DOHH2 (cell line): ENCODE measurements around the gene UBTD2.

ENCODE experiments used
- H3F3A ChIP-seq: fragments of 200-600 bp; sonication (generic), shearing (Covaris generic); 2 replicates; pipeline ENCODE4 v1.6.0; 2016; ENCODE audit warnings: antibody characterized with exemption, mild to moderate bottlenecking; ENCODE audit not compliant: control insufficient read depth, insufficient read depth
- H3K27ac ChIP-seq: fragments of 200-600 bp; sonication (generic); 2 replicates; pipeline ENCODE4 v1.5.1; 2014; ENCODE audit warnings: low read depth, mild to moderate bottlenecking, low read length, moderate library complexity
- H3K27me3 ChIP-seq: fragments of 200-600 bp; sonication (generic); 2 replicates; pipeline ENCODE4 v1.6.1; 2014; ENCODE audit warnings: mild to moderate bottlenecking, low read length, mixed read lengths; ENCODE audit not compliant: control insufficient read depth
- H3K36me3 ChIP-seq: fragments of 200-600 bp; sonication (generic); 2 replicates; pipeline ENCODE4 v1.6.1; 2014; ENCODE audit warnings: mild to moderate bottlenecking, low read length, moderate library complexity, mixed read lengths; ENCODE audit not compliant: control insufficient read depth
- H3K4me1 ChIP-seq: fragments of 200-600 bp; sonication (generic); 2 replicates; pipeline ENCODE4 v1.6.1; 2014; ENCODE audit warnings: mild to moderate bottlenecking, low read length, mixed read lengths; ENCODE audit not compliant: control insufficient read depth
- H3K4me2 ChIP-seq: fragments of 200-600 bp; sonication (generic); 2 replicates; pipeline ENCODE4 v1.6.0; 2014; ENCODE audit warnings: mild to moderate bottlenecking, low read length, moderate library complexity
- H3K4me3 ChIP-seq: fragments of 200-600 bp; sonication (generic); 2 replicates; pipeline ENCODE4 v1.5.1; 2014; ENCODE audit warnings: mild to moderate bottlenecking, low read length, mixed read lengths
- H3K79me2 ChIP-seq: fragments of 200-600 bp; sonication (generic); 2 replicates; pipeline ENCODE4 v1.6.1; 2014; ENCODE audit warnings: mild to moderate bottlenecking, low read length, mixed read lengths; ENCODE audit not compliant: control insufficient read depth
- H3K9me2 ChIP-seq: fragments of 200-600 bp; sonication (generic); replicated peaks from 2 replicates; pipeline ENCODE4 v1.6.1; 2014; ENCODE audit warnings: mild to moderate bottlenecking, low read length, mixed read lengths; ENCODE audit not compliant: control insufficient read depth
- H3K9me3 ChIP-seq: fragments of 200-600 bp; sonication (generic); 2 replicates; pipeline ENCODE4 v1.6.1; 2014; ENCODE audit warnings: antibody characterized with exemption, low read length, mixed read lengths; ENCODE audit not compliant: control insufficient read depth, insufficient read depth
- H4K20me1 ChIP-seq: fragments of 200-600 bp; sonication (generic); 2 replicates; pipeline ENCODE4 v1.6.0; 2014; ENCODE audit warnings: low read depth, mild to moderate bottlenecking, antibody characterized with exemption, low read length, moderate library complexity; ENCODE audit not compliant: control insufficient read depth, insufficient read depth
- CTCF ChIP-seq: fragments of 200-600 bp; sonication (generic); IDR thresholded peaks from one replicate; pipeline ENCODE4 v1.5.1; 2014; ENCODE audit warnings: antibody characterized with exemption, mild to moderate bottlenecking, low read depth, low read length; ENCODE audit not compliant: poor library complexity, severe bottlenecking
- EZH2phosphoT487 ChIP-seq: fragments of 200-600 bp; sonication (generic); IDR thresholded peaks from 2 replicates; pipeline ENCODE4 v1.6.1; 2017; ENCODE audit warnings: borderline replicate concordance, mild to moderate bottlenecking, antibody characterized with exemption, low read length, moderate library complexity, mixed read lengths

Gene UBTD2

GRCh38 chr5:172311605-172312004 is 28.0 kb upstream of the UBTD2 start:
- Histone ChIP-seq H3K4me3 (no peak overlapping the region), H3K9me2 (no peaks in the 10 kb centered on the region), H3F3A (no peaks in the 10 kb centered on the region), H3K36me3 (no peaks in the 10 kb centered on the region), H4K20me1 (no peaks in the 10 kb centered on the region), H3K27me3 (peaks cover 8% of the 10 kb centered on the region), H3K4me2 (no peak overlapping the region), H3K79me2 (no peaks in the 10 kb centered on the region), H3K27ac (no peak overlapping the region), H3K9me3 (no peaks in the 10 kb centered on the region), H3K4me1 (peaks cover 20% of the 10 kb centered on the region)
- TF ChIP-seq EZH2phosphoT487 (no peak), CTCF (no peak)

- no peaks in the 10 kb centered on the region for H3K36me3 ChIP-seq
- H3K4me3 ChIP-seq, result no peak overlapping the region
- no peaks in the 10 kb centered on the region for H3F3A ChIP-seq
- no peak overlapping the region for H3K4me2 ChIP-seq
- no peak overlapping the region for H3K27ac ChIP-seq
- H3K4me1 ChIP-seq, result peaks cover 19% of the 10 kb centered on the region
- H3K79me2 ChIP-seq, result no peaks in the 10 kb centered on the region
- H3K9me3 ChIP-seq, result no peaks in the 10 kb centered on the region
- no peak for TF ChIP-seq CTCF
- TF ChIP-seq EZH2phosphoT487, result no peak
- peaks cover 8% of the 10 kb centered on the region for H3K27me3 ChIP-seq
- H3K9me2 ChIP-seq, result no peaks in the 10 kb centered on the region
- H4K20me1 ChIP-seq, result no peaks in the 10 kb centered on the region
These were observed 27.5 kb upstream of the UBTD2 start for GRCh38 chr5:172311026-172311425.

- Histone ChIP-seq H3K79me2 (no peaks in the 10 kb centered on the region), H3K9me3 (0 out of 2 replicates have a peak, but pooled peaks cover 2% of the 10 kb centered on the region), H3K27me3 (peaks cover 4% of the 10 kb centered on the region; the same call in 1 of the 2 replicates), H3K9me2 (no peaks in the 10 kb centered on the region), H3K4me1 (no peaks in the 10 kb centered on the region), H3K27ac (no peak overlapping the region), H3K4me2 (no peak overlapping the region), H3K4me3 (no peak overlapping the region), H3F3A (no peaks in the 10 kb centered on the region), H4K20me1 (no peaks in the 10 kb centered on the region), H3K36me3 (no peaks in the 10 kb centered on the region)
- TF ChIP-seq EZH2phosphoT487 (no peak), CTCF (no peak)
These were observed 21.8 kb upstream of the UBTD2 start for GRCh38 chr5:172305380-172305779.
